B cell (primary cell): ENCODE results near the gene SERINC5. TPM values are rescaled to one million over a fixed set of nuclear protein-coding genes. Genes with fewer than 3 reads are reported as not detected.

ENCODE experiments used
- ATAC-seq: fragments of 200-7000 bp; cut with Tn5 transposase; one replicate; pipeline ENCODE4 v1.10.0; 2021; ENCODE audit warnings: low read depth, mild to moderate bottlenecking, moderate number of reproducible peaks, moderate library complexity
- CTCF ChIA-PET: fragments of 350-600 bp; sonication (Branson Sonifier 250); formaldehyde crosslinking; loops from one replicate; lab custom pipeline; 2021; ENCODE audit warnings: antibody characterized with exemption, inconsistent platforms; lab: Charles Lee
- POLR2A ChIA-PET: fragments of 350-600 bp; sonication (Branson Sonifier 250); formaldehyde crosslinking; loops from one replicate; lab custom pipeline; 2021; ENCODE audit warnings: antibody characterized with exemption; lab: Charles Lee
- DNase-seq: peaks from one replicate; pipeline ENCODE4 v3.0.0; 2013
- H2AFZ ChIP-seq: 2 replicates; pipeline ENCODE4 v1.6.1; 2012; ENCODE audit warnings: mild to moderate bottlenecking, low read depth, low read length; ENCODE audit not compliant: insufficient read depth, poor library complexity, severe bottlenecking
- H3K27ac ChIP-seq, 2 donors: 1 replicate in 1 of 2; 2 replicates in 1 of 2; pipeline ENCODE4 v1.5.1; 2012 to 2013; ENCODE audit warnings: low read length in 2 of 2, mild to moderate bottlenecking in 2 of 2, moderate library complexity in 1 of 2
- H3K27me3 ChIP-seq, 4 experiments: fragments of 200-600 bp in 1 of 4; sonication (generic) in 1 of 4; replicated peaks in 1 of 4; 1 replicate in 2 of 4; 2 replicates in 2 of 4; pipeline versions ENCODE4 v1.6.1 to v1.7.0; 2013 to 2016; ENCODE audit warnings: low read length in 3 of 4, mild to moderate bottlenecking in 2 of 4, mixed read lengths in 1 of 4, moderate library complexity in 1 of 4; ENCODE audit not compliant: insufficient read depth in 4 of 4, control insufficient read depth in 3 of 4; ENCODE audit errors: control extremely low read depth in 1 of 4
- H3K36me3 ChIP-seq, 2 experiments: replicated peaks in 1 of 2; 1 replicate in 1 of 2; 2 replicates in 1 of 2; pipeline versions ENCODE4 v1.6.1 to v1.7.1; 2013; ENCODE audit warnings: low read length in 1 of 2; ENCODE audit not compliant: insufficient read depth in 2 of 2, control insufficient read depth in 1 of 2; ENCODE audit errors: control extremely low read depth in 1 of 2, extremely low read depth in 1 of 2
- H3K4me1 ChIP-seq, 2 donors: fragments of 200-600 bp in 1 of 2; sonication (generic) in 1 of 2; 1 replicate in 1 of 2; 2 replicates in 1 of 2; pipeline versions ENCODE4 v1.5.1 to v1.6.1; 2013 to 2017; ENCODE audit warnings: low read length in 2 of 2; ENCODE audit not compliant: control insufficient read depth in 2 of 2, insufficient read depth in 2 of 2
- H3K4me2 ChIP-seq: replicated peaks from 2 replicates; pipeline ENCODE3; 2012; ENCODE audit warnings: mild to moderate bottlenecking, low read depth, low read length; ENCODE audit not compliant: poor library complexity, severe bottlenecking
- H3K4me3 ChIP-seq, 5 experiments: fragments of 200-600 bp in 1 of 5; sonication (generic) in 1 of 5; 1 replicate in 3 of 5; 2 replicates in 2 of 5; pipeline versions ENCODE4 v1.5.1 to v1.7.0; 2011 to 2016; ENCODE audit warnings: low read length in 4 of 5, mild to moderate bottlenecking in 4 of 5, low read depth in 2 of 5, control low read depth in 1 of 5, moderate library complexity in 1 of 5; ENCODE audit not compliant: insufficient read depth in 1 of 5; ENCODE audit errors: control extremely low read depth in 1 of 5, extremely low read depth in 1 of 5
- H3K79me2 ChIP-seq: fragments of 200-600 bp; sonication (generic); one replicate; pipeline ENCODE4 v1.6.0; 2016; ENCODE audit warnings: low read length; ENCODE audit not compliant: control insufficient read depth, insufficient read depth
- H3K9ac ChIP-seq: fragments of 200-600 bp; sonication (generic); 2 replicates; pipeline ENCODE4 v1.6.1; 2017; ENCODE audit warnings: mild to moderate bottlenecking, low read length, moderate library complexity
- H3K9me3 ChIP-seq, 3 donors: one replicate each; pipeline versions ENCODE4 v1.6.1 to v1.7.1; 2013; ENCODE audit warnings: low read length in 2 of 3; ENCODE audit not compliant: control insufficient read depth in 2 of 3, insufficient read depth in 1 of 3; ENCODE audit errors: control extremely low read depth in 1 of 3
- H4K20me1 ChIP-seq: 2 replicates; pipeline ENCODE4 v1.6.0; 2012; ENCODE audit warnings: mild to moderate bottlenecking, low read length; ENCODE audit not compliant: insufficient read depth, control insufficient read depth, poor library complexity, severe bottlenecking
- H3K27ac Mint-ChIP-seq: one replicate; pipeline ENCODE4 v1.8.0; 2021; ENCODE audit warnings: mixed read lengths
- H3K27me3 Mint-ChIP-seq: one replicate; pipeline ENCODE4 v1.8.0; 2021; ENCODE audit warnings: mixed read lengths
- H3K4me1 Mint-ChIP-seq: one replicate; pipeline ENCODE4 v1.8.0; 2021; ENCODE audit warnings: mixed read lengths
- H3K4me3 Mint-ChIP-seq: one replicate; pipeline ENCODE4 v1.8.0; 2021; ENCODE audit warnings: mixed read lengths
- H3K9me3 Mint-ChIP-seq: one replicate; pipeline ENCODE4 v1.8.0; 2022; ENCODE audit warnings: mixed read lengths; ENCODE audit not compliant: insufficient read depth
- CTCF ChIP-seq: fragments of 200-600 bp; IDR thresholded peaks from one replicate; pipeline ENCODE4 v1.8.0; 2022; ENCODE audit warnings: antibody characterized with exemption, mild to moderate bottlenecking
- EZH2 ChIP-seq: IDR thresholded peaks from 2 replicates; pipeline ENCODE4 v1.6.1; 2012; ENCODE audit warnings: borderline replicate concordance, low read depth, mild to moderate bottlenecking, moderate library complexity, low read length; ENCODE audit not compliant: insufficient read depth, poor library complexity, severe bottlenecking
- WGBS: methylation state at CpG from one replicate; pipeline ENCODE4 v1.1.5; 2013; ENCODE audit warnings: missing lambda C conversion rate; ENCODE audit not compliant: insufficient coverage; 5-methylcytosine and 5-hydroxymethylcytosine counted together
- intact Hi-C: fragments of 100-400 bp; cut with micrococcal nuclease; formaldehyde crosslinking; loops from one replicate; pipeline ENCODE4 v1.10.0; 2022
- polyA plus RNA-seq: library from polyadenylated mRNA; depleted of rRNA; stranded (reverse); fragments of >200 nt; gene quantifications from 2 replicates; pipeline ENCODE4 v1.2.3, GENCODE V29; 2012
- total RNA-seq, 2 donors: library from RNA; stranded (reverse); fragments of 120-200 nt in 1 of 2; gene quantifications; 1 replicate in 1 of 2; 2 replicates in 1 of 2; pipeline versions ENCODE4 v1.2.3 to v1.2.4, GENCODE V29; 2013 to 2022

SERINC5 gene
- total and polyA plus RNA-seq, 2 donors (not counting 1 experiment from before 2014, with no cell fraction given): 2.4 to 9.5 TPM

GRCh38 chr5:80289320-80289719, 33.5 kb upstream of the SERINC5 start:
- no peaks in the 10 kb centered on the region for H3K36me3 ChIP-seq
- H3K27me3 ChIP-seq: no peaks in the 10 kb centered on the region
- POLR2A ChIA-PET: no interaction called here
- no peak overlapping the region for H3K9ac ChIP-seq
- Mint-ChIP-seq H3K27me3 (no peaks in the 10 kb centered on the region), H3K4me1 (no peaks in the 10 kb centered on the region), H3K27ac (no peak overlapping the region), H3K4me3 (no peak overlapping the region), H3K9me3 (no peaks in the 10 kb centered on the region)
- 86% methylated on average over 1 of the region's 2 CpGs for WGBS
- H3K4me1 ChIP-seq: no peaks in the 10 kb centered on the region
- H3K4me2 ChIP-seq: no peak overlapping the region
- no peaks in the 10 kb centered on the region for H3K79me2 ChIP-seq
- no peak for ATAC-seq
- no peak for DNase-seq
- no peaks in the 10 kb centered on the region for H4K20me1 ChIP-seq
- H3K27ac ChIP-seq: no peak overlapping the region
- TF ChIP-seq CTCF (no peak), EZH2 (no peak)
- no peaks in the 10 kb centered on the region for H3K9me3 ChIP-seq
- intact Hi-C loops: no loop called here
- CTCF ChIA-PET: interaction anchor here (1.3 to 1.8 kb wide), 2 partner anchors 18 to 196 kb away, joined by 3 to 8 read pairs; no protein-coding TSS in a partner anchor
- H3K4me3 ChIP-seq: no peak overlapping the region
- no peak overlapping the region for H2AFZ ChIP-seq

- Histone ChIP-seq H3K9me3 (no peaks in the 10 kb centered on the region), H3K27ac (no peak overlapping the region), H2AFZ (no peak overlapping the region), H3K4me2 (no peak overlapping the region), H3K4me1 (no peaks in the 10 kb centered on the region), H3K36me3 (no peaks in the 10 kb centered on the region), H3K4me3 (no peak overlapping the region), H3K9ac (no peak overlapping the region), H3K27me3 (no peaks in the 10 kb centered on the region), H3K79me2 (no peaks in the 10 kb centered on the region), H4K20me1 (no peaks in the 10 kb centered on the region)
- CTCF ChIA-PET: interaction anchor here (0.6 to 1.0 kb wide), 2 partner anchors 20 to 628 kb away, joined by 3 read pairs; no protein-coding TSS in a partner anchor
- POLR2A ChIA-PET: no interaction called here
- ATAC-seq (no peak), DNase-seq (no peak)
- H3K4me1 Mint-ChIP-seq: no peaks in the 10 kb centered on the region
- intact Hi-C loops: no loop called here
- H3K27me3 Mint-ChIP-seq: no peaks in the 10 kb centered on the region
- H3K27ac Mint-ChIP-seq: no peak overlapping the region
- no peak for TF ChIP-seq CTCF
- no peak for TF ChIP-seq EZH2
- WGBS: 75% methylated on average over 1 of the region's 2 CpGs
- no peak overlapping the region for H3K4me3 Mint-ChIP-seq
- H3K9me3 Mint-ChIP-seq: no peaks in the 10 kb centered on the region
Measured at GRCh38 chr5:80288177-80288576, 32.3 kb upstream of the SERINC5 start.
